Fibroblast of lung (primary cell): ENCODE results near the gene CARD14. TPM values are rescaled to one million over a fixed set of nuclear protein-coding genes. Genes with fewer than 3 reads are reported as not detected.
"Not testable (repeated sequence)": the region's sequence is repeated elsewhere in the genome, so short reads cannot be mapped to it uniquely, and the experiment has no call there.

ENCODE experiments used
- DNase-seq, 2 donors: peaks; one replicate each; pipeline versions ENCODE4 v3.0.0 to v3.0.0-alpha.2; 2010; ENCODE audit warnings: low read depth in 2 of 2
- H2AFZ ChIP-seq: 2 replicates; pipeline ENCODE4 v1.5.1; 2012; ENCODE audit warnings: low read length, control low read depth, inconsistent platforms
- H3K27ac ChIP-seq: 2 replicates; pipeline ENCODE4 v1.5.1; 2011; ENCODE audit warnings: low read length, control low read depth; ENCODE audit not compliant: insufficient read depth
- H3K27me3 ChIP-seq: 2 replicates; pipeline ENCODE4 v1.5.1; 2011; ENCODE audit warnings: mild to moderate bottlenecking, low read length; ENCODE audit not compliant: control insufficient read depth, insufficient read depth
- H3K36me3 ChIP-seq: 2 replicates; pipeline ENCODE4 v1.5.1; 2011; ENCODE audit warnings: low read length; ENCODE audit not compliant: control insufficient read depth, insufficient read depth
- H3K4me1 ChIP-seq: 2 replicates; pipeline ENCODE4 v1.5.1; 2011; ENCODE audit warnings: low read length; ENCODE audit not compliant: control insufficient read depth, insufficient read depth; ENCODE audit errors: extremely low read depth
- H3K4me2 ChIP-seq: 2 replicates; pipeline ENCODE4 v1.5.1; 2011; ENCODE audit warnings: low read length, control low read depth; ENCODE audit not compliant: insufficient read depth; ENCODE audit errors: extremely low read depth
- H3K4me3 ChIP-seq, 4 experiments: fragments of 200-600 bp in 1 of 4; sonication (generic) in 1 of 4; replicated peaks in 1 of 4; 2 replicates each; pipeline ENCODE4 v1.5.1; 2011 to 2016; ENCODE audit warnings: low read length in 4 of 4, low read depth in 3 of 4, mild to moderate bottlenecking in 3 of 4, control low read depth in 2 of 4, inconsistent platforms in 1 of 4, mixed read lengths in 1 of 4; ENCODE audit not compliant: insufficient read depth in 1 of 4; ENCODE audit errors: control extremely low read depth in 1 of 4
- H3K79me2 ChIP-seq: 2 replicates; pipeline ENCODE4 v1.5.1; 2012; ENCODE audit warnings: mild to moderate bottlenecking, low read length, inconsistent platforms; ENCODE audit not compliant: control insufficient read depth, insufficient read depth
- H3K9ac ChIP-seq: 2 replicates; pipeline ENCODE4 v1.5.1; 2011; ENCODE audit warnings: mild to moderate bottlenecking, low read length, control low read depth; ENCODE audit not compliant: insufficient read depth
- H3K9me3 ChIP-seq: 2 replicates; pipeline ENCODE4 v1.5.1; 2012; ENCODE audit warnings: low read depth, low read length; ENCODE audit not compliant: control insufficient read depth, insufficient read depth
- H4K20me1 ChIP-seq: 2 replicates; pipeline ENCODE4 v1.5.1; 2011; ENCODE audit warnings: low read length; ENCODE audit not compliant: control insufficient read depth, insufficient read depth; ENCODE audit errors: extremely low read depth
- EZH2 ChIP-seq: IDR thresholded peaks from 2 replicates; pipeline ENCODE4 v1.5.1; 2012; ENCODE audit warnings: low read length, control low read depth, mild to moderate bottlenecking; ENCODE audit errors: missing control alignments
- polyA plus RNA-seq, 2 donors: library from polyadenylated mRNA; depleted of rRNA in 1 of 2; stranded (reverse) in 1 of 2; unstranded in 1 of 2; fragments of >200 nt; gene quantifications; 2 replicates each; pipeline ENCODE4 v1.2.1, GENCODE V29; 2011 to 2012; ENCODE audit warnings: missing spikeins in 1 of 2
- total RNA-seq: library from RNA; depleted of rRNA; stranded (reverse); fragments of >200 nt; gene quantifications from 2 replicates; pipeline ENCODE4 v1.2.1, GENCODE V29; 2014
- TF ChIP-seq, protein P1 (sequence below), 2 donors: IDR thresholded peaks in 1 of 2; conservative IDR thresholded peaks in 1 of 2; 1 replicate in 1 of 2; 2 replicates in 1 of 2; pipeline ENCODE4 v1.5.1; 2011 to 2012; ENCODE audit warnings: low read length in 2 of 2, control low read depth in 1 of 2, inconsistent platforms in 1 of 2, low read depth in 1 of 2, mild to moderate bottlenecking in 1 of 2

Gene CARD14
- total and polyA plus RNA-seq, 2 donors (not counting 1 experiment from before 2014, with no cell fraction given) = 0.17 TPM; not detected in 1

- no peaks in the 10 kb centered on the region for H3K36me3 ChIP-seq
- H3K9me3 ChIP-seq = no peaks in the 10 kb centered on the region
- no peak overlapping the region for H3K27ac ChIP-seq
- H3K4me1 ChIP-seq = peaks cover 3% of the 10 kb centered on the region
- H3K27me3 ChIP-seq = no peaks in the 10 kb centered on the region
- no peaks in the 10 kb centered on the region for H4K20me1 ChIP-seq
- TF ChIP-seq, protein P1, sequence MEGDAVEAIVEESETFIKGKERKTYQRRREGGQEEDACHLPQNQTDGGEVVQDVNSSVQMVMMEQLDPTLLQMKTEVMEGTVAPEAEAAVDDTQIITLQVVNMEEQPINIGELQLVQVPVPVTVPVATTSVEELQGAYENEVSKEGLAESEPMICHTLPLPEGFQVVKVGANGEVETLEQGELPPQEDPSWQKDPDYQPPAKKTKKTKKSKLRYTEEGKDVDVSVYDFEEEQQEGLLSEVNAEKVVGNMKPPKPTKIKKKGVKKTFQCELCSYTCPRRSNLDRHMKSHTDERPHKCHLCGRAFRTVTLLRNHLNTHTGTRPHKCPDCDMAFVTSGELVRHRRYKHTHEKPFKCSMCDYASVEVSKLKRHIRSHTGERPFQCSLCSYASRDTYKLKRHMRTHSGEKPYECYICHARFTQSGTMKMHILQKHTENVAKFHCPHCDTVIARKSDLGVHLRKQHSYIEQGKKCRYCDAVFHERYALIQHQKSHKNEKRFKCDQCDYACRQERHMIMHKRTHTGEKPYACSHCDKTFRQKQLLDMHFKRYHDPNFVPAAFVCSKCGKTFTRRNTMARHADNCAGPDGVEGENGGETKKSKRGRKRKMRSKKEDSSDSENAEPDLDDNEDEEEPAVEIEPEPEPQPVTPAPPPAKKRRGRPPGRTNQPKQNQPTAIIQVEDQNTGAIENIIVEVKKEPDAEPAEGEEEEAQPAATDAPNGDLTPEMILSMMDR (conservative IDR thresholded peaks at IDR 0.05 in 1 of 2, IDR thresholded peaks at IDR 0.05 in 1 of 2; ENCODE audit: low read depth in 1 of 2, low read length in 2 of 2) = no peak
- no peak for TF ChIP-seq EZH2
- no peak overlapping the region for H3K4me3 ChIP-seq
- no peak overlapping the region for H2AFZ ChIP-seq
- H3K79me2 ChIP-seq = peaks cover 5% of the 10 kb centered on the region
- DNase-seq = no peak
- H3K4me2 ChIP-seq = no peak overlapping the region
- H3K9ac ChIP-seq = no peak overlapping the region
Observed at GRCh38 chr17:80153004-80153403, 16.8 kb upstream of the CARD14 start.

DNA sequence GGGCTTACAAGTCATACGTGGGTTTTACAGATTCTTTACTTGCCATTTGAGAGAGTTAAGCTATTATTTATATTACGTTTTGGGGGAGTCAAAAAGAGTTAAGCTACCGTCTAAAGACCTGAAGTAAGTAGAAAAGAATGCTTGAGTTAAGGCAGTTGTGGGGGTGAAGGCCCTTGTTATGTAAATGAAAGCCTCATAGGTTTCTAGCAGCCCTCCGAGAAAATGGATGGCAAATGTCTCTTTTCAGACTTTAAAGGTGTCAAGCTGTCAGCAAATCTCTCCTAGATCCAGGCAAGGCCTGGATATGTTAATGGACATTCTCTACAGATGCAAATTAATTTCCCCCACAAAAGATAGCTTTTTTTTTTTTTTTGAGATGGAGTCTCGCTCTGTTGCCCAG lies 15.7 kb upstream of the CARD14 start:
- H3K27me3 ChIP-seq = no peaks in the 10 kb centered on the region
- no peak for DNase-seq
- H3K4me1 ChIP-seq = peaks cover 3% of the 10 kb centered on the region
- no peak overlapping the region for H3K27ac ChIP-seq
- no peaks in the 10 kb centered on the region for H4K20me1 ChIP-seq
- no peaks in the 10 kb centered on the region for H3K36me3 ChIP-seq
- no peaks in the 10 kb centered on the region for H3K79me2 ChIP-seq
- H2AFZ ChIP-seq = no peak overlapping the region
- no peaks in the 10 kb centered on the region for H3K9me3 ChIP-seq
- TF ChIP-seq EZH2 = no peak
- TF ChIP-seq, protein P1 (conservative IDR thresholded peaks at IDR 0.05 in 1 of 2, IDR thresholded peaks at IDR 0.05 in 1 of 2; ENCODE audit: low read depth in 1 of 2, low read length in 2 of 2) = no peak
- no peak overlapping the region for H3K4me2 ChIP-seq
- H3K9ac ChIP-seq = no peak overlapping the region
- no peak overlapping the region for H3K4me3 ChIP-seq

GRCh38 chr17:80155600-80155999 lies 14.2 kb upstream of the CARD14 start:
- not testable (repeated sequence) for H3K4me2 ChIP-seq, H3K4me3 ChIP-seq, H3K27ac ChIP-seq, H2AFZ ChIP-seq, DNase-seq, H3K9me3 ChIP-seq, H3K79me2 ChIP-seq, H3K4me1 ChIP-seq, H4K20me1 ChIP-seq, H3K9ac ChIP-seq, H3K27me3 ChIP-seq, H3K36me3 ChIP-seq
